Neuronal stem cell (in vitro differentiated cells): ENCODE measurements around the gene NHS.

Experiments
- DNase-seq: peaks from one replicate; pipeline ENCODE4 v3.0.0-alpha.2; 2013; ENCODE audit warnings: low spot score
- H2AFZ ChIP-seq: one replicate; pipeline ENCODE4 v1.6.1; 2013; ENCODE audit warnings: mild to moderate bottlenecking, low read length, inconsistent platforms
- H2AK5ac ChIP-seq: 2 replicates; pipeline ENCODE4 v1.6.1; 2013; ENCODE audit warnings: low read depth, mild to moderate bottlenecking, inconsistent platforms, low read length, moderate library complexity, mixed read lengths
- H2BK120ac ChIP-seq: 2 replicates; pipeline ENCODE4 v1.6.1; 2013; ENCODE audit warnings: low read depth, mild to moderate bottlenecking, inconsistent platforms, low read length, moderate library complexity, mixed read lengths
- H2BK12ac ChIP-seq: one replicate; pipeline ENCODE4 v1.6.1; 2013; ENCODE audit warnings: low read length, inconsistent platforms
- H2BK15ac ChIP-seq: 2 replicates; pipeline ENCODE4 v1.6.1; 2013; ENCODE audit warnings: mild to moderate bottlenecking, low read length, inconsistent platforms, mixed read lengths
- H2BK5ac ChIP-seq: one replicate; pipeline ENCODE4 v1.6.1; 2013; ENCODE audit warnings: inconsistent platforms, mild to moderate bottlenecking, low read length, moderate library complexity
- H3K14ac ChIP-seq: one replicate; pipeline ENCODE4 v1.6.1; 2013; ENCODE audit warnings: low read length, inconsistent platforms
- H3K18ac ChIP-seq: 2 replicates; pipeline ENCODE4 v1.6.1; 2013; ENCODE audit warnings: low read length, inconsistent platforms
- H3K23ac ChIP-seq: 2 replicates; pipeline ENCODE4 v1.6.1; 2013; ENCODE audit warnings: low read depth, mild to moderate bottlenecking, mixed read lengths, low read length, inconsistent platforms; ENCODE audit not compliant: poor library complexity
- H3K27ac ChIP-seq: replicated peaks from 3 replicates; pipeline ENCODE4 v1.5.1; 2013; ENCODE audit warnings: low read length, inconsistent platforms
- H3K27me3 ChIP-seq, 3 experiments: 2 replicates each; pipeline ENCODE4 v1.6.1; 2013; ENCODE audit warnings: low read length in 3 of 3, mild to moderate bottlenecking in 2 of 3, inconsistent platforms in 1 of 3, low read depth in 1 of 3, mixed read lengths in 1 of 3, moderate library complexity in 1 of 3; ENCODE audit not compliant: control insufficient read depth in 3 of 3, insufficient read depth in 3 of 3
- H3K36me3 ChIP-seq, 2 donors: replicated peaks in 1 of 2; 2 replicates each; pipeline ENCODE4 v1.6.1; 2013; ENCODE audit warnings: low read length in 2 of 2; ENCODE audit not compliant: control insufficient read depth in 2 of 2, insufficient read depth in 2 of 2
- H3K4ac ChIP-seq: 2 replicates; pipeline ENCODE4 v1.6.1; 2013; ENCODE audit warnings: inconsistent platforms, mild to moderate bottlenecking, low read length, moderate library complexity
- H3K4me1 ChIP-seq, 2 donors: 1 replicate in 1 of 2; 2 replicates in 1 of 2; pipeline ENCODE4 v1.6.1; 2013; ENCODE audit warnings: low read length in 2 of 2, low read depth in 1 of 2; ENCODE audit not compliant: control insufficient read depth in 2 of 2, insufficient read depth in 1 of 2
- H3K4me2 ChIP-seq: one replicate; pipeline ENCODE4 v1.6.1; 2013; ENCODE audit warnings: mild to moderate bottlenecking, low read length, inconsistent platforms; ENCODE audit not compliant: insufficient read depth, poor library complexity, severe bottlenecking
- H3K4me3 ChIP-seq, 2 donors: 2 replicates each; pipeline ENCODE4 v1.5.1; 2013; ENCODE audit warnings: low read length in 2 of 2, mild to moderate bottlenecking in 2 of 2, inconsistent platforms in 1 of 2, moderate library complexity in 1 of 2
- H3K79me1 ChIP-seq: one replicate; pipeline ENCODE4 v1.6.1; 2013; ENCODE audit warnings: low read depth, mild to moderate bottlenecking, inconsistent platforms, low read length, moderate library complexity
- H3K9ac ChIP-seq: one replicate; pipeline ENCODE4 v1.6.1; 2013; ENCODE audit warnings: mild to moderate bottlenecking, low read depth, low read length, inconsistent platforms; ENCODE audit not compliant: poor library complexity
- H3K9me3 ChIP-seq, 2 donors: replicated peaks in 1 of 2; 2 replicates each; pipeline versions ENCODE3 to v1.6.1; 2013; ENCODE audit warnings: low read length in 2 of 2, mild to moderate bottlenecking in 2 of 2, inconsistent platforms in 1 of 2, low read depth in 1 of 2, mixed read lengths in 1 of 2, moderate library complexity in 1 of 2; ENCODE audit not compliant: control insufficient read depth in 2 of 2, insufficient read depth in 1 of 2
- H4K8ac ChIP-seq: one replicate; pipeline ENCODE4 v1.6.1; 2013; ENCODE audit warnings: low read depth, mild to moderate bottlenecking, inconsistent platforms, low read length, moderate library complexity
- H4K91ac ChIP-seq: one replicate; pipeline ENCODE4 v1.6.1; 2013; ENCODE audit warnings: low read length, low read depth, mild to moderate bottlenecking, inconsistent platforms; ENCODE audit not compliant: poor library complexity
- WGBS, 2 donors: extraction: QIAGEN DNeasy Blood & Tissue Kit; methylation state at CpG; one replicate each; pipeline ENCODE4 v1.1.7; 2013; ENCODE audit warnings: missing lambda C conversion rate in 2 of 2, mixed read lengths in 1 of 2; ENCODE audit not compliant: insufficient read length in 2 of 2, insufficient replicate concordance in 1 of 2; ENCODE audit errors: extremely low coverage in 2 of 2; 5-methylcytosine and 5-hydroxymethylcytosine counted together

The NHS gene

GRCh38 chrX:17632942-17633341 is 257.9 kb downstream of the NHS start:
- H3K9me3 ChIP-seq, result no peaks in the 10 kb centered on the region

GRCh38 chrX:17633546-17633945 is 258.5 kb downstream of the NHS start:
- no peak overlapping the region for H3K27ac ChIP-seq
- no peak overlapping the region for H2BK15ac ChIP-seq
- no peak overlapping the region for H3K23ac ChIP-seq
- no peak overlapping the region for H3K4ac ChIP-seq
- no peak overlapping the region for H4K8ac ChIP-seq
- no peak overlapping the region for H3K4me2 ChIP-seq
- no peak overlapping the region for H3K9ac ChIP-seq
- H3K9me3 ChIP-seq, result no peaks in the 10 kb centered on the region
- no peaks in the 10 kb centered on the region for H3K79me1 ChIP-seq
- no peak overlapping the region for H2BK12ac ChIP-seq
- H3K14ac ChIP-seq, result no peak overlapping the region
- H2AFZ ChIP-seq, result no peak overlapping the region
- H2BK120ac ChIP-seq, result no peak overlapping the region
- no peak overlapping the region for H3K4me3 ChIP-seq
- H3K4me1 ChIP-seq, result peaks cover 15 to 17% of the 10 kb centered on the region in 2 donors
- no peak overlapping the region for H2AK5ac ChIP-seq
- no peak overlapping the region for H3K18ac ChIP-seq
- peaks cover 0 to 2% (median 0%) of the 10 kb centered on the region in 3 experiments for H3K27me3 ChIP-seq
- H2BK5ac ChIP-seq, result no peak overlapping the region
- H4K91ac ChIP-seq, result no peak overlapping the region
- no CpG with 5 or more reads among the region's 2 CpGs for WGBS, 2 donors
- H3K36me3 ChIP-seq, result no peaks in the 10 kb centered on the region
- DNase-seq, result no peak

More at GRCh38 chrX:17632942-17633341, 257.9 kb downstream of the NHS start:
- Histone ChIP-seq H2BK5ac (no peak overlapping the region), H2AFZ (no peak overlapping the region), H3K27ac (no peak overlapping the region), H3K14ac (no peak overlapping the region), H3K79me1 (no peaks in the 10 kb centered on the region), H2BK120ac (no peak overlapping the region), H3K36me3 (no peaks in the 10 kb centered on the region), H3K4me1 (peaks cover 15 to 17% of the 10 kb centered on the region in 2 donors), H3K4me2 (no peak overlapping the region), H3K18ac (no peak overlapping the region), H2AK5ac (no peak overlapping the region), H3K4me3 (no peak overlapping the region), H2BK15ac (no peak overlapping the region), H3K9ac (no peak overlapping the region), H4K8ac (no peak overlapping the region), H4K91ac (no peak overlapping the region), H3K4ac (no peak overlapping the region), H3K27me3 (peaks cover 0 to 2% (median 0%) of the 10 kb centered on the region in 3 experiments), H3K23ac (no peak overlapping the region), H2BK12ac (no peak overlapping the region)
- WGBS, 2 donors, result no CpG with 5 or more reads among the region's 3 CpGs
- no peak for DNase-seq

GRCh38 chrX:17634542-17635207 is 259.7 kb downstream of the NHS start:
- H3K14ac ChIP-seq, result no peak overlapping the region
- no peak overlapping the region for H2BK12ac ChIP-seq
- no peaks in the 10 kb centered on the region for H3K36me3 ChIP-seq
- no CpG with 5 or more reads among the region's 9 CpGs for WGBS, 2 donors
- no peak overlapping the region for H2AK5ac ChIP-seq
- H4K91ac ChIP-seq, result no peak overlapping the region
- H3K18ac ChIP-seq, result no peak overlapping the region
- H3K4me2 ChIP-seq, result no peak overlapping the region
- no peak overlapping the region for H3K27ac ChIP-seq
- H3K27me3 ChIP-seq, result peaks cover 0 to 2% (median 0%) of the 10 kb centered on the region in 3 experiments
- no peak overlapping the region for H2AFZ ChIP-seq
- no peak overlapping the region for H3K9ac ChIP-seq
- no peak overlapping the region for H2BK5ac ChIP-seq
- no peak overlapping the region for H2BK15ac ChIP-seq
- H3K4ac ChIP-seq, result no peak overlapping the region
- H2BK120ac ChIP-seq, result no peak overlapping the region
- H3K23ac ChIP-seq, result no peak overlapping the region
- H3K9me3 ChIP-seq, result no peaks in the 10 kb centered on the region
- peak overlapping the region in 1 of 2 donors; percentile 28 for H3K4me3 ChIP-seq
- no peak for DNase-seq
- peaks cover 15 to 17% of the 10 kb centered on the region in 2 donors for H3K4me1 ChIP-seq
- no peaks in the 10 kb centered on the region for H3K79me1 ChIP-seq
- H4K8ac ChIP-seq, result no peak overlapping the region

GRCh38 chrX:17635231-17635630 is 260.2 kb downstream of the NHS start:
- Histone ChIP-seq H2BK5ac (no peak overlapping the region), H3K4me2 (no peak overlapping the region), H3K9ac (no peak overlapping the region), H3K14ac (no peak overlapping the region), H2AK5ac (no peak overlapping the region), H3K79me1 (no peaks in the 10 kb centered on the region), H2AFZ (peak overlapping the region; percentile 30), H3K27ac (no peak overlapping the region), H3K4me3 (peak overlapping the region in 1 of 2 donors; percentile 33), H3K4ac (no peak overlapping the region), H4K91ac (no peak overlapping the region), H3K9me3 (no peaks in the 10 kb centered on the region), H3K36me3 (no peaks in the 10 kb centered on the region), H3K23ac (no peak overlapping the region), H2BK120ac (no peak overlapping the region), H3K4me1 (peaks cover 16 to 17% of the 10 kb centered on the region in 2 donors), H3K27me3 (peaks cover 0 to 2% (median 0%) of the 10 kb centered on the region in 3 experiments), H3K18ac (no peak overlapping the region), H2BK12ac (no peak overlapping the region), H2BK15ac (no peak overlapping the region), H4K8ac (no peak overlapping the region)
- whole genome bisulfite sequencing, 2 donors, result no CpG with 5 or more reads among the region's 5 CpGs
- peak; percentile 81 for DNase-seq
